ENCODE data around the gene CCDC38. TPM values are rescaled to one million over a fixed set of nuclear protein-coding genes. Genes with fewer than 3 reads are reported as not detected.

The CCDC38 gene
- total RNA-seq, 1 donor from 2014 or later, result 20.9 TPM

DNA sequence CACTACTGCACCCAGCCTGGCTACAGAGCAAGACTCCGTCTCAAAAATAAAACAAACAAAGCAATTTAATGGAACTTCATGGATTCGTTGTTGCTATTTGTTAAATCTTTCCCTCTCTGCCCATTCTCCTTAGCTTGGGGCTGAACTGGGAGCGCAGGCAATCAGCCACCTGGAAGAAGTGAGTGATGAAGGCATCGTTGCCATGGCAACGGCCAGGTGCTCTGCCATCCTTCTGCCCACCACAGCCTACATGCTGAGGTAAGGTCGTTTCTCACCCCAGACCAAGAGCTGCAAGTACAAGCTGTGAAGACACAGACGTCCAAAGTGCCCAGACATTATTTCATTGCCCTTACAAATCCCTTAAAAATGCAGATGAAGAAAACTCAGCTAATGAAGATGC, 19.8 kb upstream of the CCDC38 start:
- no peak for DNase-seq (ENCODE audit: low spot score)

GRCh38 chr12:95960241-95960640, 17.8 kb upstream of the CCDC38 start:
- no peak for DNase-seq (ENCODE audit: low spot score)

- DNase-seq (ENCODE audit: low spot score), result no peak
Observed at GRCh38 chr12:95959107-95959506, 16.7 kb upstream of the CCDC38 start.

DNA sequence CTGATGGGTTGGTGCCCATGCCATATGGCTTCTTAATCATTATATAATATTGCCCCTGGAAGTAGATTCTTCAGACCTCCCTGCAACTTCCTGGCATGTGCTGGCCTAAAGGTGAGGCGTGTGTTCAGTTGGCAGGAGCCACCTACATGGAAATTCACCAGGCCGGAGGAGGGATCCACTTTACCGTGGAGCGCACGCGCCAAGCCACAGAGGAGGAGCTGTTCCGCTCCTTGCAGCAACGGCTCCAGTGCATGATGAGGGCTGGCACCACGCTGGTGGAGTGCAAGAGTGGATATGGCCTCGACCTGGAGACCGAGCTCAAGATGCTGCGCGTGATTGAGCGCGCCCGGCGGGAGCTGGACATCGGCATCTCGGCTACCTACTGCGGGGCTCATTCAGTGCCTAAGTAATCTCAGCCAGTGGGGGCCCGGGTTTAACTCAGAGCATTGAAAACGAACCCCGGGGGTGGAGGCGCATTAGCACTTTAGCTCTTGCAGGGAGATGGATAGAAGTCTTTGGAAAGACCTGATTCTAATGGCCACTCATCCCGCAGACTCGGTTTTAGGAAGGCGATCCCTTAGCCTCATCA, 14.2 kb upstream of the CCDC38 start:
- DNase-seq (ENCODE audit: low spot score), result no peak

GRCh38 chr12:95955549-95956159, 13.2 kb upstream of the CCDC38 start:
- DNase-seq (ENCODE audit: low spot score), result no peak

GRCh38 chr12:95953000-95953399, 10.6 kb upstream of the CCDC38 start:
- no peak for DNase-seq (ENCODE audit: low spot score)

- DNase-seq (ENCODE audit: low spot score), result no peak
Observed at GRCh38 chr12:95951515-95951914, 9.1 kb upstream of the CCDC38 start.

DNA sequence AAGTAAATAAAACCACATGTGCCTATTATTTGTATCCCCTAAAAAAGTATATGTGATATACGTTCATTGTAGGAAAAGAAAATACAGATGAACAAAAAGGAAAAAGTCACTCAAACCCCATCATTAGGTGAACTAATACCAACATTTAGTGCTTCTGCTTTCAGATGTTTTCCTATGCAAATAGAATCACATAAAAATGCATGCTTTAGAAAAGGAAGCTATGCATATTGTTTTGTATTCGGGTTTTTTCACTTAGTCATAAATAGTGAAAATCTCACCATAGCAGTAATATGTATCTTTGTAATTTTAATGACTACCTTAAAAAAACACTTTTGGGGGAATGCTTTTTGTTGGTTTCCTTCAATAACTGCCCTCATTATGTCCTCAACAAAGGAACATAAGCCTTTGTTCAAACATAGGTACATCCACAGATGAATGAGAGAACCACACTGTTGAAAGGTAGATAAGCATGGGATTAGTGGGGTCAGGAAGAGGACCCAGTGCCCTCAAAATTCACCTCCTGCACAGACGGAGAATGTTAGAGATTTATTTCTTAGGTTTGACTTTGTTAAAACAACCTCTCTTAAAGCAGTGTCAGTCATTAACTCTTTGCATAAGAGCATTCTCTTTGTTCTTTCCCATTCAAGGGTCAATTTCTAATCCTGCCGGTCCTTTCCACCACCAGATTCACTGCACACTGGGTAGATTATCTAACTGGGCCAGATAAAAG, 7.2 kb upstream of the CCDC38 start:
- DNase-seq (ENCODE audit: low spot score), result no peak

- no peak for DNase-seq (ENCODE audit: low spot score)
Observed at GRCh38 chr12:95944108-95944704, 1.8 kb upstream of the CCDC38 start.

DNA sequence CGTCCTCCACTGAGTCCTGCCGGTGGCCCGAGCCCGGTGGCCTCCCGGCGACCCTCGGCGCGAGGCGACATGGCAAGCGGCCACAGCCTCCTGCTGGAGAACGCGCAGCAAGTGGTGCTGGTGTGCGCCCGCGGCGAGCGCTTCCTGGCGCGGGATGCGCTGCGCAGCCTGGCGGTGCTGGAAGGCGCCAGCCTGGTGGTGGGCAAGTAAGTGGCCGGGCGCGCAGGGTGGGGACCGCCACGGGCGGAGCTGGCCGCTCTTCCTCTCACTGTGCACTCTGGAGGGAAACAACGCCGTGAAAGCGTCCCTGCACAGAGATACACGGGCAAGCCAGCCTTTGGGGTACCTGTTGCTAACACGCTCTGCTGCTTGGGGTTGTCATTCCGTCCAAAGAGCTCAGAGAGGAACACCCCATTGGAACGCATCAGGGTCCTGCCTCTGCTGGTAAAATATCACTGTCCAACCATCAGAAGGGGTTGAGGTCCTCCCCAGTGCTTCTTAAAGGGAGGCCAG, 972 bp upstream of the CCDC38 start, which contains the start of gene AMDHD1:
AMDHD1 (plus strand) TSS at position 2 of the 513 bp plus-strand sequence; CDS start at position 70, 68 bp downstream.
- DNase-seq (ENCODE audit: low spot score), result no peak

DNA sequence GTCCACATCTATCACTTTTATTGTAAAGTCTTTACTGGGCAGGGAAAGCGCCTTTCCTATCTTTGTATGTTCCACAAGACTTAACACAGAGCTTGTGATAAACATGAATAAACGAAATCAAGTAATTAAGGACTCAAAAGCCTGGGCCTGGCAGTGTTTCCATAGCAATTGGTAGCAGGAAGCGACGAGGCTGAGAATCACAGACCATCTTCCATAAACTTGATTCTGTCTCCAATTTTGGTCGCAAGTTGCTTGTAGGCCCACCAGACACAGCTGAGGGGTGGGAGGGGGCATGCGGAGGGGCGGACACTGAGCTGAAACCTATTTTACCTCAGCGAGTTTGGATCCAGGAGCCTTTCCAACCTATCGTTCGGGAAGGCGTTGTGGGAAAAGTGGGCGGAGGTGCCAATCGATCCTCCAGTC, 302 bp downstream of the CCDC38 start:
- peak; percentile 2 for DNase-seq (ENCODE audit: low spot score)

DNA sequence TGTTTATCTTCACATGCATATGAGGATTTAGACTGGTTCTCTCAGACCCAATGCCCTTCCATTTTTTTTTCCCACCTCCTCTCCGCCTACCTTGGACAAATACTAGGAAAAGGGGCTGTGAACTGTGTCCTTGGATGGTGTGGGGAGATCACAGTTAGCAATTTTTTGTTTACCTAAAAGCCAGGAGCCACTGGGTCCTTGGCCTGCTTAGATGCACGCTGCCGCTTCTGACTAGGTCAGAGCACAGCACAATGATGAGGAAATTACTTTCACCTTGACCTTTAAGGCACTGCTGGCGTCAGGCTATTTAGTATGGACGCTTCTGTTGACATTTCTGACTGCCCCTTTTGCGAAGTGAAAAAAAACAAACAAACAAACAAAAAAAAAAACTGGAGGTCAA, 1.9 kb downstream of the CCDC38 start:
- no peak for DNase-seq (ENCODE audit: low spot score)

DNA sequence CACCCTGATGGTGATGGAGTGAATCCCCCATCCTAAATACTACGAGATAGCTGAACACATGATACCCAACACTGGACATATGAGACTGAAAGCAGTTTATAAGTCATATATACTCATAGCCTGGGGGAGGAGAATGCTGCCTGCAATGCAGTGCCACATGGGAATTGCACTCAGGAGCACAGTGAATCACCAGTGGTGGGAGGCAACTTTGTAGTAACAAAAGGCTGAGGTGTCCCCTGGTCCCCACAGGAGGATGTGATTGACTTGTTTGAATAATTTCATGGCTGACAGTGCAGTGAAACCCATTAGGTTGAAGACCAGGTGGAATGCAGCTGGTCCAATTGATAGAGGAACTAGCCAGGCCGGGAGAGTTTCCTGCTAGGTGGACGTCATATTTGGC, 20.2 kb downstream of the CCDC38 start:
- no peak for DNase-seq (ENCODE audit: low spot score)

GRCh38 chr12:95919110-95919509, 23.3 kb downstream of the CCDC38 start:
- DNase-seq (ENCODE audit: low spot score), result no peak

- peak; percentile 46 for DNase-seq (ENCODE audit: low spot score)
Observed at GRCh38 chr12:95918194-95918993, 24.0 kb downstream of the CCDC38 start.

DNA sequence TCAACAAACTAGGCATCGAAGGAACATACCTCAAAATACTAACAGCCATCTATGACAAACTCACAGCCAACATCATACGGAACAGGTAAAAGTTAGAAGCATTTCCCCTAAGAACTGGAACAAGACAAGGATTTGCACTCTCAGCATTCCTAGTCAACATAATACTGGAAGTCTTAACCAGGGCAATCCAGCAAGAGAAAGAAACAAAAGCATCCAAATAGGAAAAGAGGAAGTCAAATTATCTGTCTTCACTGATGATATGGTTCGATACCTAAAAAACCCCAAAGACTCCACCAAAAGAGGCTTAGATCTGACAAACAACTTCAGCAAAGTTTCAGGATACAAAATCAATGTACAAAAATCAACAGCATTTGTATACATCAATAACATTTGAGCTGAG, 32.5 kb downstream of the CCDC38 start:
- no peak for DNase-seq (ENCODE audit: low spot score)

DNA sequence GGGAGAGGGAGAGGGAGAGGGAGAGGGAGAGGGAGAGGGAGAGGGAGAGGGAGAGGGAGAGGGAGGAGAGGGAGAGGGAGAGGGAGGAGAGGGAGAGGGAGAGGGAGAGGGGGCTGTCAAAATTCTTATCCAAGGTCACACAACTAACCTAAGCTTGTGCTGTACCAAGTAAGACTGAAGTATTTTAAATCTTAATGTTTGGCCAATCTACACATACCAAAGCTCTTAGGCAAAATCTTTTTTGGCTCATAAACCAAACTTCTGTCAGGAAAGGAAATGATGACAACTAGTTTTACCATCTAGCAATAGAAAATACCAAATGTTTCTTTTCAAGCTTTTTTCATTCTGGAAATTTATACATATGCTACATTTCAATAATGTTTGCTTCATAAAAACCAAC, 33.8 kb downstream of the CCDC38 start:
- peak; percentile 22 for DNase-seq (ENCODE audit: low spot score)

DNA sequence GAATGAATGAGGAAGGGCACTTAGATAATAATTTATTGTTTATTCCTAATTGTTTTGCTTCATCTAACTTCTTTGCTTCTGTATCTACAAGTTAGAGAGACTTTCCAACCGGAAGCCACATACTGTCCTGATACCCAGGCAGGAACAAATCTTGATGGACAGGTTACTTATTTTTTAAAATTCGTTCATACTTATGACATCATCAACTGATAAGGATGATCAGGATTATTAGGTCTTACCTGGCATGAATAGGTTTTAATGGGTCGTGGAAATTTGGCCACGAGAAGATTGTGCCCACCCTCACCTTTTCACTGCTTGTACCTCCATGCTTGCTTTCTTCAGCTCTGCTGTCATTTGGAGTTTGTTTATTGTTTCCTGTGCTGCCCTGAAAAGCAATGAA, 44.3 kb downstream of the CCDC38 start:
- no peak for DNase-seq (ENCODE audit: low spot score)

DNA sequence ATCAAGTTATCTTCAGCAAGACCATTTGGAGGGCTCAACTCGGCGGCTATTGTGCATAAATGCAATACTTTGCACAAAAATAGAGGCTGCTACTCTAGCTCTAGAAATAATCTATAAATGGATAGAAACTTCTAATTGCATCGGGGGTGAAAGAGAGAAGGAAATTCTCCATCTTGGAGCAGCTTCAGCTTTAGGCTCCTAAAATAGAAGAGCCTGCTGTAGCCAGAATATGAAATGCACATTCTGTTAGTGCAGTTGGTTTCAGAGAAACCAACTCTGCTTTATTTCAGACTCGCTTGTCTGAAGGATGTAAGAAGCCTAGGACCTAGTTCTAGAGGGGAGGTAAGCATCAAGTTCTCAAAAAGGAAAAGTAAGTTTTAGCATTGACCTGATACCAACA, 45.6 kb downstream of the CCDC38 start:
- no peak for DNase-seq (ENCODE audit: low spot score)

- no peak for DNase-seq (ENCODE audit: low spot score)
Observed at GRCh38 chr12:95890958-95891357, 51.5 kb downstream of the CCDC38 start.

- DNase-seq (ENCODE audit: low spot score), result no peak
Observed at GRCh38 chr12:95887311-95887710, 55.1 kb downstream of the CCDC38 start.

DNA sequence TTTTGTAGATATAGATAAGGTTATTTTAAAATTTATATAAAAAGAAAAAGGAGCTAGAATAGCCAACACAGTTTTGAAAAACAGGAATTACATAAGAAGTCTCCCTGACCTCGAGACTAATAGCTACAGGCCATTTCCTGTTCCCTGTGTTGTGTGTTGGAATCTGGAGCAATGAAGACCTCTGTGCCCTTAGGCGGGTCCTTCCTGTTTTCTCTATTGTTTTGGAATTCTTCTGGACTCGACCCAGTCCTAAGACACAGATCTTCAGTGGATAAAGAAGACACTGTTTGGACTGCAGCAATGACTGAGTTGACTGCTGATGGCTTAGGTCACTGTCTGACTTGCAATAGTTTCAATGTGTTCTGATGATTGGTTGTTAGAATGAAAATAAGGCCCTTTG, 57.4 kb downstream of the CCDC38 start:
- DNase-seq (ENCODE audit: low spot score), result no peak

All from umbilical cord (tissue), 2 donors.